HG02970 (cell line): ENCODE measurements around the gene VSIR.

Experiments
- ATAC-seq: cut with Tn5 transposase; IDR thresholded peaks from one replicate; pipeline ENCODE4 v1.9.1; 2021; ENCODE audit warnings: mild to moderate bottlenecking, moderate library complexity, moderate number of reproducible peaks; ENCODE audit not compliant: unreplicated experiment, low FRiP score

Gene VSIR

DNA sequence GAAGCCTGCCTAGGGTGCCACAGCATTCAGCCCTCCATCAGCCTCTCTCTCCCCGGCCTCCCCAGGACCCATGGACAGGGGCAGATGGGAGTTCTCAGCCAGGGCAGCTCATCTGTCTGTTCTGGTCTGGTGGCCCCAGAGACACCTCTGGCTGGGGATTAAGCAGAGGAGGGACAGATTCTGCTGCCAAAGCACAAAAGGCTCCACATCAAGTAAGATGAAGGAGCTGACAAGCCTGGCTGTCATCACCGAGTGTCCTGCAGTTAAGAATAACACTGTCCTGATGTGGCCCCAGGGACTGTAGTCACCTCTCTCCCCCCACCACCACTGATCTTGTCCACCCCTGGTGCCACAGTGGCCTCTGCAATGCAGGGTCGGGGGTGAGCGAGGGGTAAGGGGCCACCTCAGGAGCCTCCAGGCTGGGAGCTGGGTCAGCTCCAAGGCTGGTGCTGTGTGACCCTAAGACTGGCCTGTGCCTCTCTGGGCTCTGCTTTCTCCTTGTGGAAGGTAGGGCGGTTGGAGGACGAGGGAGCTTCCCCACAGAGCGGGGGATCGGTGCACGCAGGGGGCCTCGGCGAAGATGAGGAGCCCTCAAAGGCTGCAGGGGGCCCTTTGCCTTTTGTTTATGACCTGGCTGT lies 72.5 kb downstream of the VSIR start:
- no peak for ATAC-seq

DNA sequence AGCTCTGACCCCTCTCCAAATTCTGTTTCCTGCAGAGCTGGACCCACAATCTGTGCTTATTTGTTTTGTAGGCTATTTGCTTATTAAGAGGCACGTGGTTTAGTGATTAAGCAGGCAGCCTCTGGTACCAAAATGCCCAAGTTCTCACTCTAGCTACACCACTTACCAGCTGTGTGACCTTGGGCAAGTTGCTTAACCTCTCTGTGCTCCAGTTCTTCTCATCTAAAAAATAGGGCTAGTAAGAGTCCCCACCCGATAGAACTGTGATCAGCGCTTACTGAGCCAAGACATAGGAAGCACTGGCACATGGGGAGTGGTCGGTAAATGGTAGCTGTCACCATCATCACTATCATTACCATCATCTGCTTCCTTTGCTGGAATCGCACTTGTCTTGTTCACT lies 74.6 kb downstream of the VSIR start:
- ATAC-seq: no peak

DNA sequence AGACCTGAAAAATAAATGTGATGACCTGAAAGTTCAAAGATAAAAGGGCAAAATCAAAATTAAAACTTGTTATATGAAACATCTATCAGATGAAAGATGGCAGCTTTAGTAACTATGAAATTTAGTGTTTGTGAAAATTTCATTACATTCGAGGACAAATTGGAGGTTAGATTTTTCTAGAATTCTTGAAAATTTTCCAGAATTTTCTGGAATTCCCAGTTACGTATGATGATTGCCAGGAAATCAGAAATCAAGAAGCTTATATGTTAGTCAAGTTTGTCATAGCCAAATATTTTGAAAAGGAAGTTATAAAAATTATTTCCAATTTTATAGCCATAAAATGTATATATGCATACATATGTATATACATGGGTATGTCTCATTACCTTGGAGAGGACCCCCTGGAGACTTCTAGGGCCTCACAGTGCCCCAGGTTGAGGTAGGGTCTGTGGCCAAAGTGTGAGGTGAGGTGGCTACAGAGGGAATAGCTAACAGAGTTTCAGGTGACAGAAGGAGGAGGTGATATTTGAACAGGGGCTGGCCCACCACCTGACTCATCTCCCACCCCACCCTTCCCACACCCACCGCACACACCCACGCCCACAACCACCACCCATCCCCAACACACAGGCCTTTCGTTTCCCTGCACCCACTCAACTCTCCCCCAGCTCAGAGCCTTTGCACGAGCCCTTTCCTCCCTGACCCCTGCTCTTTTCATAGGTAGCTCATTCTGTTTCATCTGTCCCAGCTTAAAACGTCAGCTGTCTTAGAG lies 75.2 kb downstream of the VSIR start:
- ATAC-seq: no peak
